GM21390 (cell line): ENCODE results near the gene CA11.
"Not testable (repeated sequence)": the region's sequence is repeated elsewhere in the genome, so short reads cannot be mapped to it uniquely, and the experiment has no call there.

Experiments
- ATAC-seq: cut with Tn5 transposase; IDR thresholded peaks from one replicate; pipeline ENCODE4 v1.9.1; 2021; ENCODE audit not compliant: unreplicated experiment

Gene CA11

DNA sequence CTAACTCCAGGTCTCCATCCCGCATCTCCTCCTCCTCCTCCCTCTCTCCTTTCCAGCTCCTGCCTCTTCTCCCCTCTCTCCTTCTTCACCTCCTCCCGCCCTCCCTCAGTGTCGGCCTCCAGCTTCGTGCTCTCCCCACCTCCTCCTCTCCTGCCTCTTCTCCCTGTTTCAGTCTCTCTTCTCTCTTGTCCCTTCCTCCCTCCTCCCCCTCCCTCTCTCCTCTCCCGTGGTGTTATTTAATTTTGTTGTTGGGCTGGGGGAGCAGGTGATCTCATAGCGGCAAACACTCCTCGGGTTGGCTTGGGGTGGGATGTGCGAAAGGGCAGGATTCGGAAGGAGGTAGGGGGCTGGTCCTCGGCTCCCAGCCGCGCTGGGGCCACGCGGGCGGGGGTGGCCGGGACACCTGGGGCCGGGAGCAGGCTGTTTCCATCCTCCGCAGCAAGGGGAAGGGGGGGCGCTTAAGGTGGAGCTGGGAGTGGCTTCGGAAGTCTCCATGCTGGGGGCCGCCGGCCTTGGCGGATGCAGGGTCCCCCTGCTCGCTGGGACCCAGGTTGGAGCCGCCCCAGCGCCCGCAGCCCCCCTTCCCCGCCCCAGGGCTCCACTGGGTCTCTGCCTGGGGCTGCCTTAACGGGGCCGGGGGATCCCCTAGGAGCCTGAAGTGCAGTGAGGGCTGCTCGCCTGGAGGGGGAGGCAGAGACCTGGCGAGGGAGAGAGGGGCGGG is at the start of gene CA11:
Gene CA11, minus strand, starts transcription at position 187 of the 721 bp plus-strand sequence. CDS start 555 bp downstream, outside the sequence.
- ATAC-seq, result peak; percentile 79

DNA sequence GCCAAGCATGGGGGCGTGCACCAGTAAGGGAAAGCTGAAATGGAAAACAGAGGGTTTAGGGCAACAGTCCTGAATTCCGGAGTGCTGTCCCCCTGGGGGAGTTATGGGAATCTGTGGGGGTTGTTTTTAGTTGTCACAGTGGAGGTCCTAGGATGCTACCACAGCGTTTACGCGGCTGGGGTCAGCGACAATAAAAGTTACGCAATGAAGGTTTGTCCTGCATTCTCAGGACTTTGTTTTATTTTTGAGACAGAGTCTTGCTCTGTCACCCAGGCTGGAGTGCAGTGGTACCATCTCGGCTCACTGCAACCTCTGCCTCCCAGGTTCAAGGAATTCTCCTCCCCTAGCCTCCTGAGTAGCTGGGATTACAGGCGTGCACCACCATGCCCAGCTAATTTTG is 47.6 kb upstream of the CA11 start:
- ATAC-seq, result not testable (repeated sequence)

DNA sequence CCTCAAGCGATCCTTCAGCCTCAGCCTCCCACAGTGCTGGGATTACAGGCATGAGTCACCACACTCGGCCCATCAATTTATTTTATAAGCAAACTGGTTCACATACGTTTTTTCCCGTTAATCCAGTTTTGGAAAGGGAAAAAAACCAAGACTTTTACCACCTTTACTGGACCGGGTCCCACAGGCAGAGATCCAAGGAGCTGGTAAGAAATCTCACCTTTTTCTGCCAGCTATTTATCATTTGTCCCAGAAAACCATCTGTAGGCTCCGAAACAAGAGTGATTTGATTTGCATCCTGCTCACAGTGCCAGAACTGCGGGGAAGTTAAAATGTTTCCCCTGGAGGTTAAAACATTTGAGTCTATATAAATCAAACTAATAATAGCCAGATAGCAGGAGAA is 43.5 kb upstream of the CA11 start:
- ATAC-seq, result no peak

DNA sequence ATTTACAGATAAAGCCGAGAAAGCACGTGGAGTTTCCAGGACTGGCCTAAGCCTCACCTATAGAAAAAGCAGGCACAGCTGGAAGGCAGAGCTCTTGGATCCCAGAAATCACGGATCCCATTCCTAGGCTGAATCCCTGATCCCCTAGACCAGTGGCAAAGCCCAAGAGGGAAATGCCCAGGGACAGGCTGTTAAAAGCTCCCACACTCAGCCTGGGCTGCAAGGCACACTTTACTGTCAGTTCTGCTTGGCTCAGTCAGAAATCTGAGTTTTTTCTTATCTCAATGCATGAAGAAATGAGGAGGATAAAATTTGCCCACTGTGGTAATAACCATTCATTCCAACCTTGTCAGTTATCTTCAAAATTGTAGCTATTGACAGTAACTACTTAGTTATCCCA is 41.8 kb upstream of the CA11 start:
- no peak for ATAC-seq

DNA sequence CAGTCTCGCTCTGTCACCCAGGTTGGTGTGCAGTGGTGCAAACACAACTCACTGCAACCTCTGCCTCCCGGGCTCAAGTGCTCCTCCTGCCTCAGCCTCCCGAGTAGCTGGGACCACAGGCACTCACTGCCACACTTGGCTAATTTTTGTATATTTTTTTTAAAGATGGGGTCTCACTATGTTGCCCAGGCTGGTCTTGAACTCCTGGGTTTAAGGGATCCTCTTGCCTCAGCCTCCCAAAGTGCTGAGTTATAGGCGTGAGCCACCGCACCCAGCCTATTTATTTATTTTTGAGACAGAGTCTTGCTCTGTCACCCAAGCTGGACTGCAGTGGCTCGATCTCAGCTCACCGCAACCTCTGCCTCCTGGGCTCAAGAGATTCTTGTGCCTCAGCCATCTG is 40.6 kb upstream of the CA11 start:
- ATAC-seq, result not testable (repeated sequence)

DNA sequence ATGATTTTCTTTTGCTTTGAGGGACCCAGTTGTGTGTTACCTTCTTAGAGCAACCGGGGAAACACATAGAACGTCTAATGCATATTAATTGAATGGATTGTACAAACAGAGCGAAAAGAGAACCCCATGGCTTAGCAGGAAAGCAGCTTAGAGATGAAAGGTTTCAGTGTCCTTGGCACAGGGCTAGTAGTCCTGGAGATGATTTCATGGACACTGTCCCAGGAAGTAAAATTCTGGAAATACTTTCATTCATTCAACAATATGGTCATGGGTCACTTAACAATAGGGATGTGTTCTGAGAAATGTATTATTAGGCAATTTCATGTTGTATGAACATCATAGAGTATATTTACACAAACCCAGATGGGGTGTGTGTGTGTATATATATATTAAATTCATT is 40.1 kb upstream of the CA11 start:
- no peak for ATAC-seq

DNA sequence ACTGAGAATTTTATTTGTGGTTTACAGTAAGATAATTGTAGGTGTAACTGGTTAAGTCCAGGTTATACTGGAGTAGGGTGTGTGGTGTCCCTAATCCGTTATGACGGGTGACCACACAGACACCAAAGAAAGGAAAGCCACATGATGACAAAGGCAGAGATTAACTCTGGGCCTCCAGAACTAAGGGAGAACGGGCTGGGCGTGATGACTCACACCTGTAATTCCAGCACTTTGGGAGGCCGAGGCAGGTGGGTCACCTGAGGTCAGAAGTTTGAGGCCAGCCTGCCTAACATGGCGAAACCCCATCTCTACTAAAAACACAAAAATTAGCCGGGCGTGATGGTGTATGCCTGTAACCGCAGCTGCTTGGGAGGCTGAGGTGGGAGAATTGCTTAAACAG is 39.6 kb upstream of the CA11 start:
- no peak for ATAC-seq

DNA sequence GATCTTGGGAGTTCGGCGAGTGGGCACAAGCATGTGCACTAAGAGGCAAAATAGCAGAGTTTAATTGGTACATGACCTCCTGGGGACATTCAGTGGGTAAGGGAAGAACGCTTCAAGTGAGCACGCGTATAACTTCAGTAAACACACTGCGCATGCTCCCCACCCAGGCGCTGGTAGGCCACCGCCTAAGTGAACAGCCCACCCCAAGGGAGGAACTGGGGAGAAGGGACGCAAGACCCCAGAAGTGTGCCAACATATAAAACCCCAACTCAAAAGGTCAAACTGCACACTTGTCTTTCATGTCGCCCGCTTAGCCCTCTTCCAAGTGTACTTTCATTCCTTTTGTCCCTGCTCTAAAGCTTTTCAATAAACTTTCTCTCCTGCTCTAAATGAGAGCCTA is 37.4 kb upstream of the CA11 start:
- ATAC-seq, result no peak

DNA sequence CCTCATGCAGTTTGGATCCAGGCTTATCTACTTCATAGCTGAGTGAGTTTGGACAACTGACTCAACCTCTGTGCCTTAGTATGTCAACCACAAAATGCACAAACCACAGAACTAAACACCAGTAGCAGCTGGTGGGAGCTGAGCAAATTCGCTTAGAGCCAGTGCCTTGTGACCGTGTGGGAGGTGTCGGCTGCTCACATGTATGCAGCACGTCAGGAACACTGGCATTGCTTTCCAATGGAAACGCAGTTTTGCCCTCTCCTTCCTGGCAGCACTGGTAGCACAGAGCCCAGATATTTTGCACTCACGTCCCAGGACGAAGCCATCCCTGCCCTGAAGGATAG is 35.1 kb upstream of the CA11 start:
- no peak for ATAC-seq

DNA sequence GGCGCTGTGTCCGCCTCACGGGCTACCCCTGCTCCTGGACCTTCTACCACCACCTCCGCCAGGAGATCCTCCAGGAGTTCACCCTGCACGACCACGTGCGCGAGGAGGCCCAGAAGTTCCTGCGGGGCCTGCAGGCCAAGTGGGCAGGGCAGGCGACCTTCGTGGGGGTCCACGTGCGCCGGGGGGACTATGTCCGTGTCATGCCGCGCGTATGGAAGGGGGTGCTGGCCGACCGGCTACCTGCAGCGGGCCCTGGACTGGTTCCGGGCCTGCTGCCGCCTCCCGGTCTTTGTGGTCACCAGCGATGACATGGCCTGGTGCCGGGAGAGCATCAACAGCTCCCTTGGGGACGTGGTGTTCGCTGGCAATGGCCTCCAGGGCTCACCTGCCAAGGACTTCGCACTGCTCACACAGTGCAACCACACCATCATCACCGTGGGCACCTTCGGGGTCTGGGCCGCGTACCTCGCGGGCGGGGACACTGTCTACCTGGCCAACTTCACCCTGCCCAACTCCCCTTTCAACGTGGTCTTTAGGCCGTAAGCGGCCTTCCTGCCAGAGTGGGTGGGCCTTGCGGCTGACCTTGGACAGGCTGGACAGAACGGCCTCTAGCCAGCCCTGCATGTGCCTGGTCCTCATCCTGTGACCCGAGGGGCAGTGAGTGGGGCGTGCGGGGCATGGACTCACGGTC is 34.6 kb upstream of the CA11 start:
- ATAC-seq, result no peak

DNA sequence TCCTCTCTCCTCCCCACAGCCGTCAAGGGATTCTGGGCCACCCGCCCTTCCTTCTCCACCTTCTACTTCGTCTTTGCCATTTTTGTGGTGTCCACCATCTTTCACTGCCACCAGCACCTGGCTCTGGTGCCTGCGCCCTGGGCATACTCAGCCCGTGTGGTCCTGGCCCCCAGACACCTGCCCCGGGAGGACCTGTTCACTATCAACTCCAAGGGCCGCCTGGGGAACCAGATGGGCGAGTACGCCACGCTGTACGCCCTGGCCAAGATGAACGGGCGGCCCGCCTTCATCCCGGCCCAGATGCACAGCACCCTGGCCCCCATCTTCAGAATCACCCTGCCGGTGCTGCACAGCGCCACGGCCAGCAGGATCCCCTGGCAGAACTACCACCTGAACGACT is 34.0 kb upstream of the CA11 start:
- ATAC-seq, result not testable (repeated sequence)

DNA sequence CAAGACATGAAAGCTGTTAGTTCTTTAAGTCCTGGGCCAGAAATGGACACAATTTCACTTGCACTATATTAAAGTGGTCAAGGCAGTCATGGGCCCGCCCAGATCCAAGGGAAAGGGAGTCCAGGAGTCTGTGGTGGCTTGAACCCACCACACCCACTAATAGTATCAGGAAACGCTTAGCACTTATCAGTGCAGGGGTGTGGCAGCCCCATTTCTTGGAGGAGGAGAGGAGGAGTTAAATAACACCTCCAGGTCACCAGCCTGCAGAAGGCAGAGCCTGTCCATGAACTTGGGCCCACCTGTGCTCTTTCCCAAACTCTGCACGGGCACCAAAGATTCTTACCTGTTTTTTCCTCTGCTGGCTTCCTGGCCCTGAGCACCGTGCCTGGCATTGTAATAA is 32.2 kb upstream of the CA11 start:
- ATAC-seq, result no peak

DNA sequence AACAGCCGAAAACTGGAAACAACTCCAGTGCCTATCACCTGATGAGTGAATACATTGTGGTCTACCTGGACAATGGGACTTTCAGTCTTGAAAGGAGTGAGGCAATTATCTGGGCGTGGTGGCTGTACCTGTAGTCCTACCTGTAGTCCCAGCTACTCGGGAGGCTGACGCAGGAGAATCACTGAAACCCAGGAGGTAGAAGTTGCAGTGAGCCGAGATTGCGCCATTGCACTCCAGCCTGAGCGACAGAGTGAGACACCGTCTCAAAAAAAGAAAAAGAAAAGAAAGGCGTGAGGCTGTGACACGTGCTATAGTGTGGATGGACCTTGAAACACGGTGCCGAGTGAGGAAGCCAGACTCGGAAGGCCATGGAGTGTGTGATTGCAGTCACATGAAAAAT is 30.9 kb upstream of the CA11 start:
- ATAC-seq, result no peak

DNA sequence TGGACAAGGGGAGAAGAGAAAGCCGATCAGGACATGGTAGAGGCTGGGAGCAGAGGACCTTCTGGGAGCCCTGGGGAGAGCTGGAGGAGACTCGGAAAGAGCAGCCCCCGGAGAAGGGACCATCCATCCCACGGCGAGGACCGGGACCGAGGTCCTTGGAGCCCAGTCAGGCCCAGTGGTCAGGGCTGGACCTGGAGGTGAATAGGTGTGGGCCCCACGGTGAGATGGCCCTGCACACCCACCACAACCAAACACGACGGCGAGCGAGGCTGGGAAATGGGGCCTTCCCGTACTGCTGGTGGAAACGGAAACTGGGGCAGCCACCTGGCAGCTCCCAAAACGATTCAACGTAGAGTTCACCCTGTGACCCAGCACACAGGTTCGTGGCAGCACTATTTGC is 30.5 kb upstream of the CA11 start:
- no peak for ATAC-seq

DNA sequence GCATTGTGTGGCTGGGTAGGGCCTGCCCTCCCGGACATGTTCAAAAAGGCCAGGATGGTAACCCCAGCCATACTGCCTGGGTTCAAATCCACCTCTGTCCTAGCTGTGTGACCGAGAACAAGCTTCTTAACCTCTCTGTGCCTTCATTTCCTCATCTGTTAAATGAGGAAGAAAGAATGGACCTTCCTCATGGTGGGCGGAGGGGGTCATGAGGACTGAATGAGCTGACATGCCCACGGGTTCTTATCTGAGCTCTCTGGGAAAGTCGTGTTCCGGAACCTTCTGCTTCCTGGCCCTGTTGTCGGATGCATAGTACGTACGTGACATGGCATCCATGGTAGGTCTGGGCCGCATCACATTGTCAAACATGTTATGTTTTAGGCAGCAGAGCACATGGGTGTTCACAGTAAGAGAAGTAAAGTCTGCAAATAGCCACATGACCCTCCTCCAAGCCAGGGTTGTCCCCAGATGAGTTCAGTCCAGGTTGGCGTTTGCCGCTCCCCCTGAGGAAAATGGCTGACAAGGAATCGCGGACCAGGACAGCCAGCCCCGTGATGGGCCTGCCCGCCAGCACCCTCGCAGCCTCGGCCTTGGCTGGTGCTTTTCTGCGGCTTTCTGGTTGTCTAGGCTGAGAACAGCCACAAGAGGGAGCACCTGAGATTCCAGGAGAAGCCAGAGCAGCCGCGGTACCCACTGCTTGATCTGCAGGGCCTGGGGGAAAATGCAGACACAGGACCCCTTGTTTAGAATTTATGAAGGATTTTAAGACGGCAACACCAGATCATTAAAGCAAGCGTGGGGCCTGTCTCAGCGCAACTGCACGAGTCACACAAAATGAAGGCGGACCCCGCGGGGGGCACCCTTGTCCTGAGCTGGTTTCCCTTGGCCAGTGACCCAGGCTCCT is 29.2 kb upstream of the CA11 start:
- no peak for ATAC-seq

DNA sequence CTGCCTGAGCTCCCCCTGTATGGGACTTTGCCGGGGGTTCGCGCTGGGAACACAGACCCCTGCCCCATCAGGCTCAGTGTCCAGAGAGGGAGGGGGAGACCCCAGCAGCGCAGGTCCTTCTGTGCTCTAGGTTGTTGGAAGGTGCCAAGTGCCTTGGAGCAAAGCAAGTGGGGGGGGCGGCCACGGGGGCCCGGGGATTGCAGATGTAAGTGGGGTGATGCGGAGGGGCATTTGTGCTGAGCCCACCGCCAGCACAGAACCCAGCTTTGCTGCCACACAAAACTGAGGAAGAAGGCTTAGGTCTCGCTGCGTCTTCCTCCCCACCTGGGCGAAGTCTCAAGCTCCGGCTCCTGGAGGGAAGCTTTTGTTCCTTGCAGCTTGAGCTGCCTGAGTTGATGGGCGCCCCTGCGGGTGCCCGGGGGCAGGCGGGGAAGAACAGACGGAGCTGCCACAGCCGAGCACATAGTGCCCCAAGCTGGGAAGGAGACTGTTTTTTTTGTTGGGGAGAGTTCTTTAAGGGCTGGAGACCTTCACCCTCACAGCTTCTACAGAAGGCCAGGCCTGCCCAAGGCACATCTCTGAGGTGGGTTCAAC is 28.3 kb upstream of the CA11 start:
- ATAC-seq, result no peak

DNA sequence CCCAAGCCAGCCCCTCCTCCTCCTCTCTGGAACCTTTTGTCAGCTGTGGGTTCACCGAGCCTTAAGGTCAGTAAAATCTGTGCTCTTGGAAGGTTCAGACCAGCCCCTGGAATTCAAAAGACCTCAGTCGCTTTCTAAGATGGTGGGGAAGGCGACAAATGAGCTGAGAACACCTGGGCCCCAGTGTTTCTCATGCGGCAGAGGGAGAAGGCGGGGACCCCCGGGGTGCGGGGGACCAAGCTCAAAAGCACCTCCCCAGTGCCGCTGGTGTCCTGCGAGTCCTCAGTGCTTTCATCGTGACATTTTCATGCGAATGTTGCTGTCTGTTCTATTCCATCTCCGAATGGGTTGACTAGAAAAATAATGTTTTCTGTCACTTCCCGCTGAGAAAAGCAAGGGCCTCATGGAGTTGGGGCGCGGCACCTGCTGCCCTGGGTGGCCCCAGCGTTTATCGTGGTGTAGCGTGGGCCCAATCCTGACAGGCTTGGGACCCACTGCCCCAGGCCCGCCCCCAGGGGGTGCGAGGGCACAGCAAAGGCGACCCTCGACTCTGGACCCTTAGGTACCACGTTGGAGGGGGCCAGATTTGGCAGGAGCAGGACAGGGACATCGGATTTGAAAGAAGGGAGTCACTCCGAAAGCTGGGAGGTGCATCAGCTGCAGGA is 27.6 kb upstream of the CA11 start:
- no peak for ATAC-seq

DNA sequence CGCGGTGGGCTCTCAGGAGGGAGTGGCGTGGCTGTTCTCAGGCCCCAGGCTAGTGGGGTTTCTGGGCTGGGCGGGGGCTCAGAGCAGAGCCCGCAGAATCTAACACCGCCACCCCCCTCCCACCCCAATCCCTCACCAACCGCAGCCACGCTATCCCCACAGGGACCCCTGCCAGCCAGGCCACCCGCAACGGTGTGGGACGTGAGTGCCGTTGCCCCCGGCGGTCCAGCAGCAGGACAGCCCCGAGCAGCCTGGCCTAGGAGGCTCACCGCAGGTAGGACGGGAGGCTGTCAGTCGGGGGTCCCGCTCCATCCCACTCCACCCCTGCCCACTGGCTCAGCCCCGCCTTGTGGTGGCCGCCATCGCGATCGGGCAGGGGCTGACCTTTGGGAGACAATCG is 27.0 kb upstream of the CA11 start, which contains the start of gene NTN5:
Gene NTN5, minus strand, starts transcription at position 24 of the 400 bp plus-strand sequence. CDS start 2,031 bp downstream, outside the sequence.
- no peak for ATAC-seq

DNA sequence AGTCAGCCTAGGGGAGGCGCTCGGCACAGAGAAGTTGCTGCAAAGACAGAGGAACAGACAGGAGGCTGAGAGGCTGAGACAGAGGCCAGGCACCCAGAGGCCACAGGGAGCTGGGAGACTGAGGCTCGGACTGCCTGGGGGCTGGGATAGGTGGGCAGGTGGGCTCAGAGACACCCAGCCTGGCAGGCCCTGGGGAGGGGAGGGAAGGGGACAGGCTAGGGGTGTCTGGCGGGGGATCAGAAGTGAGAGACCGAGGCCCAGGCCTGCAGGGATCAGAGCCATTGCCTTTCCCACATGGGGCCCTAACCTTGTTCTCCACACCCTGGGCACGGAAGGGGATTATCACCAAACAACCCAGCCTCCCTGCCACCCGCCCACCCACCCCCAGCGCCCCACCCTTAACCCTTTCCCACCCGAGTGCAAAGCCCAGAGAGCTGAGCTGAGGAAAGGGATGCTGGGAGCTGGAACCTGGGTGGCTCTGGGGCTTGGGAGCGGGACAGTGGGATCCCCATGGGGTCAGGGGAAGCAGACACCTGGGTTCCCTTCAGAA is 25.5 kb upstream of the CA11 start:
- no peak for ATAC-seq

DNA sequence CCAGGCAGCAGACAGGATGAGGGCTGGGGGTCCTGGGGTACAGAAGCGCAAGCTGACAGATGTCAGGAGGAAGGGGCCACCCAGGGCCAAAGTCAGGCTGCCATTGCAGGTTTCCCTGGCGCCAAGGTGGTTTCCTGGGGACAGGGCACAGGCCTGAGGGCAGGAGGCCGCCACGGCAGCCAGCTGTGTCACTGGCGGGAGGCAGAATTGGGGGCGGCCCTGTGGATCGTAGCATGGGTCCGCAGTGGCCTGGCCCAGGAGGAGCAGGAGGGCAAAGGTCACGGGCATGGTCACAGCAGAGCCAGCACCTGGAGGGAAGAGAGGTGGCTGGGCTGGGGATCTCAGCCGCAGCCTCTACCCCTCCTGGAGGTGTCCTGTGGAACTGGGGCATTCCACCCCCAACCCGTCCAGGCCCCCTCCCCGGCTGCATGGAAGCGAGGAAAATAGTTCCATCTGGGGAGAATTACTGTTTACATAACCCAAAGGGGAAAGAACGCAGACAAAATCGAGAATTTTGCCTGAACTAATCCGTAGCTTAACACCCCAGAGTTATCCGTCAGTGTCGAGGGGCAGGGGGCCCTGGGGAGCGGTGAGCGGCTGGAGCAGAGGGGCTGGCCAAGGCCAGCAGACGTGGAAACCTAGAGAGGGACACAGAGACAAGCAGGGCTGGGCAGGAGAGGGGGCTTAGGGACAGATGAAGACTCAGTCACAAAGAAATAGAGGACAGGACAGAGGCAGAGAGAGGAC is 24.9 kb upstream of the CA11 start:
- no peak for ATAC-seq
